IMR-90 (cell line): Measurements from ENCODE around the gene LYVE1. TPM values are rescaled to one million over a fixed set of nuclear protein-coding genes. Genes with fewer than 3 reads are reported as not detected.

Source experiments
- ATAC-seq: fragments of 200-7000 bp; cut with Tn5 transposase; 2 replicates; pipeline ENCODE4 v1.9.1; 2020; ENCODE audit warnings: low read depth, mild to moderate bottlenecking, moderate library complexity
- BruUV-seq: library from RNA; stranded (reverse); fragments of 400-500 nt; replicated peaks from 2 replicates; lab custom pipeline; 2021; lab: Mats Ljungman, UMichigan
- CTCF ChIA-PET: fragments of 300-600 bp; formaldehyde crosslinking; extraction: SDS; loops from one replicate; lab custom pipeline; 2021; ENCODE audit warnings: antibody characterized with exemption; lab: Yijun Ruan, JAX
- POLR2A ChIA-PET: fragments of 300-600 bp; sonication (Branson Sonifier 250); formaldehyde crosslinking; loops from one replicate; lab custom pipeline; 2022; ENCODE audit warnings: antibody characterized with exemption; ENCODE audit not compliant: unreplicated experiment; lab: Charles Lee
- DNase-seq: peaks from one replicate; pipeline ENCODE4 v3.0.0; 2013
- H2AFZ ChIP-seq: replicated peaks from 2 replicates; pipeline ENCODE3; 2013; ENCODE audit warnings: low read length, mild to moderate bottlenecking; ENCODE audit not compliant: poor library complexity
- H2AK5ac ChIP-seq: 2 replicates; pipeline ENCODE4 v1.6.1; 2013; ENCODE audit warnings: low read depth, low read length, inconsistent platforms
- H2AK9ac ChIP-seq: replicated peaks from 2 replicates; pipeline ENCODE3; 2013; ENCODE audit warnings: mild to moderate bottlenecking, low read depth, low read length, moderate library complexity; ENCODE audit not compliant: poor library complexity
- H2BK120ac ChIP-seq: 2 replicates; pipeline ENCODE4 v1.6.1; 2013; ENCODE audit warnings: low read depth, low read length, inconsistent platforms
- H2BK15ac ChIP-seq: 3 replicates; pipeline ENCODE4 v1.6.1; 2013; ENCODE audit warnings: low read depth, low read length, inconsistent platforms
- H2BK20ac ChIP-seq: 2 replicates; pipeline ENCODE4 v1.6.1; 2013; ENCODE audit warnings: low read depth, mild to moderate bottlenecking, inconsistent platforms, low read length, moderate library complexity
- H2BK5ac ChIP-seq: 2 replicates; pipeline ENCODE4 v1.6.1; 2013; ENCODE audit warnings: mild to moderate bottlenecking, low read depth, low read length, inconsistent platforms; ENCODE audit not compliant: poor library complexity, severe bottlenecking
- H3K14ac ChIP-seq: replicated peaks from 2 replicates; pipeline ENCODE4 v1.6.1; 2013; ENCODE audit warnings: low read depth, low read length, inconsistent platforms
- H3K18ac ChIP-seq: 2 replicates; pipeline ENCODE4 v1.6.1; 2013; ENCODE audit warnings: low read depth, low read length, control low read depth
- H3K23ac ChIP-seq: 2 replicates; pipeline ENCODE4 v1.6.1; 2013; ENCODE audit warnings: low read depth, low read length, inconsistent platforms
- H3K27ac ChIP-seq: 2 replicates; pipeline ENCODE4 v1.5.1; 2013; ENCODE audit warnings: mild to moderate bottlenecking, control low read depth, low read length; ENCODE audit not compliant: insufficient read depth
- H3K27me3 ChIP-seq: 2 replicates; pipeline ENCODE4 v1.6.1; 2013; ENCODE audit warnings: low read length; ENCODE audit not compliant: control insufficient read depth, insufficient read depth
- H3K36me3 ChIP-seq: 2 replicates; pipeline ENCODE4 v1.6.1; 2013; ENCODE audit warnings: low read length, mixed read lengths; ENCODE audit not compliant: control insufficient read depth, insufficient read depth
- H3K4ac ChIP-seq: 2 replicates; pipeline ENCODE4 v1.6.1; 2013; ENCODE audit warnings: low read depth, low read length, inconsistent platforms
- H3K4me1 ChIP-seq: 2 replicates; pipeline ENCODE4 v1.6.1; 2013; ENCODE audit warnings: low read length, mixed read lengths; ENCODE audit not compliant: control insufficient read depth, insufficient read depth
- H3K4me2 ChIP-seq: 2 replicates; pipeline ENCODE4 v1.6.1; 2013; ENCODE audit warnings: low read depth, mild to moderate bottlenecking, control low read depth, low read length, moderate library complexity
- H3K4me3 ChIP-seq: 2 replicates; pipeline ENCODE4 v1.5.1; 2013; ENCODE audit warnings: low read depth, mild to moderate bottlenecking, control low read depth, low read length, moderate library complexity; ENCODE audit not compliant: insufficient read depth
- H3K56ac ChIP-seq: 2 replicates; pipeline ENCODE4 v1.6.1; 2013; ENCODE audit warnings: low read length, inconsistent platforms; ENCODE audit not compliant: insufficient read depth; ENCODE audit errors: extremely low read depth
- H3K79me1 ChIP-seq, 2 experiments: 2 replicates each; pipeline ENCODE4 v1.6.1; 2013; ENCODE audit warnings: low read length in 2 of 2, inconsistent platforms in 1 of 2, low read depth in 1 of 2
- H3K9ac ChIP-seq: 2 replicates; pipeline ENCODE4 v1.6.1; 2013; ENCODE audit warnings: low read depth, low read length, control low read depth
- H3K9me1 ChIP-seq: 2 replicates; pipeline ENCODE4 v1.6.1; 2013; ENCODE audit warnings: low read length, inconsistent platforms; ENCODE audit not compliant: insufficient read depth
- H3K9me3 ChIP-seq: 2 replicates; pipeline ENCODE4 v1.6.1; 2013; ENCODE audit warnings: low read length; ENCODE audit not compliant: control insufficient read depth, insufficient read depth
- H4K20me1 ChIP-seq: 2 replicates; pipeline ENCODE4 v1.6.1; 2013; ENCODE audit warnings: low read length, inconsistent platforms; ENCODE audit not compliant: insufficient read depth
- H4K5ac ChIP-seq: 2 replicates; pipeline ENCODE4 v1.6.1; 2013; ENCODE audit warnings: mild to moderate bottlenecking, low read depth, low read length, control low read depth
- H4K8ac ChIP-seq, 2 experiments: 2 replicates each; pipeline ENCODE4 v1.6.1; 2013; ENCODE audit warnings: low read depth in 2 of 2, low read length in 2 of 2, control low read depth in 1 of 2, inconsistent platforms in 1 of 2
- H4K91ac ChIP-seq: 2 replicates; pipeline ENCODE4 v1.6.1; 2013; ENCODE audit warnings: low read depth, low read length, inconsistent platforms; ENCODE audit not compliant: insufficient read depth
- CEBPB ChIP-seq: IDR thresholded peaks from 2 replicates; pipeline ENCODE4 v1.6.1; 2012; ENCODE audit warnings: low read depth, low read length, improper control_type of control experiment
- MAFK ChIP-seq: IDR thresholded peaks from 2 replicates; pipeline ENCODE4 v1.6.1; 2012; ENCODE audit warnings: low read depth, low read length, improper control_type of control experiment
- MAZ ChIP-seq: IDR thresholded peaks from 2 replicates; pipeline ENCODE4 v1.6.1; 2012; ENCODE audit warnings: low read depth, mild to moderate bottlenecking, low read length, improper control_type of control experiment, moderate library complexity, borderline replicate concordance
- MXI1 ChIP-seq: IDR thresholded peaks from 2 replicates; pipeline ENCODE4 v1.6.1; 2012; ENCODE audit warnings: low read depth, mild to moderate bottlenecking, low read length, moderate library complexity, borderline replicate concordance
- NFE2L2 ChIP-seq: fragments of 150-350 bp; IDR thresholded peaks from 2 replicates; pipeline ENCODE4 v1.6.1; 2016; ENCODE audit warnings: low read depth, mild to moderate bottlenecking, low read length
- POLR2A ChIP-seq: IDR thresholded peaks from 2 replicates; pipeline ENCODE4 v1.6.1; 2012; ENCODE audit warnings: mild to moderate bottlenecking, low read depth, low read length
- RAD21 ChIP-seq: IDR thresholded peaks from 2 replicates; pipeline ENCODE4 v1.6.1; 2012; ENCODE audit warnings: low read length, improper control_type of control experiment
- RCOR1 ChIP-seq: IDR thresholded peaks from 2 replicates; pipeline ENCODE4 v1.6.1; 2012; ENCODE audit warnings: mild to moderate bottlenecking, low read length, improper control_type of control experiment; ENCODE audit not compliant: insufficient replicate concordance
- SMC3 ChIP-seq: fragments of 150-350 bp; IDR thresholded peaks from 2 replicates; pipeline ENCODE4 v1.6.1; 2016; ENCODE audit warnings: low read depth, mild to moderate bottlenecking, antibody characterized with exemption, low read length, moderate library complexity
- WGBS, 2 experiments: methylation state at CpG; one replicate each; pipeline versions ENCODE4 v1.1.5 to v1.1.7; 2013; ENCODE audit warnings: missing lambda C conversion rate in 2 of 2; ENCODE audit not compliant: insufficient read length in 1 of 2; ENCODE audit errors: extremely low coverage in 2 of 2; 5-methylcytosine and 5-hydroxymethylcytosine counted together
- dilution Hi-C: fragments of 300-500 bp; cut with HindIII; formaldehyde crosslinking; loops from one replicate; pipeline ENCODE4 v1.14.3; 2018; ENCODE audit warnings: low sequenced_read_pairs; ENCODE audit not compliant: unreplicated experiment
- in situ Hi-C: fragments of 300-500 bp; cut with MboI; formaldehyde crosslinking; loops from 3 replicates; pipeline ENCODE4 v1.14.3; 2019; ENCODE audit warnings: low sequenced_read_pairs, inconsistent platforms, mixed read lengths
- intact Hi-C: fragments of 100-400 bp; cut with micrococcal nuclease; formaldehyde crosslinking; loops from 2 replicates; pipeline ENCODE4 v1.10.0; 2022
- polyA plus RNA-seq, 3 experiments: library from polyadenylated mRNA; depleted of rRNA; stranded (reverse); fragments of >200 nt; gene quantifications; 2 replicates each; pipeline ENCODE4 v1.2.3, GENCODE V29; 2012; ENCODE audit warnings: low replicate concordance in 1 of 3
- total RNA-seq: library from RNA; depleted of rRNA; stranded (reverse); fragments of >200 nt; gene quantifications from 2 replicates; pipeline ENCODE4 v1.2.3, GENCODE V29; 2012
- TF ChIP-seq, protein P1 (sequence below): fragments of 150-350 bp; IDR thresholded peaks from 2 replicates; pipeline ENCODE4 v1.6.1; 2016; ENCODE audit warnings: low read depth, mild to moderate bottlenecking, low read length, moderate library complexity, borderline replicate concordance
- TF ChIP-seq, protein P2 (sequence below): conservative IDR thresholded peaks from 2 replicates; pipeline ENCODE4 v1.5.1; 2012; ENCODE audit warnings: mild to moderate bottlenecking, low read depth, low read length, improper control_type of control experiment

LYVE1 gene
- total and polyA plus RNA-seq, 2 of the 4 experiments (the other 2 are of a cell fraction), result not detected

DNA sequence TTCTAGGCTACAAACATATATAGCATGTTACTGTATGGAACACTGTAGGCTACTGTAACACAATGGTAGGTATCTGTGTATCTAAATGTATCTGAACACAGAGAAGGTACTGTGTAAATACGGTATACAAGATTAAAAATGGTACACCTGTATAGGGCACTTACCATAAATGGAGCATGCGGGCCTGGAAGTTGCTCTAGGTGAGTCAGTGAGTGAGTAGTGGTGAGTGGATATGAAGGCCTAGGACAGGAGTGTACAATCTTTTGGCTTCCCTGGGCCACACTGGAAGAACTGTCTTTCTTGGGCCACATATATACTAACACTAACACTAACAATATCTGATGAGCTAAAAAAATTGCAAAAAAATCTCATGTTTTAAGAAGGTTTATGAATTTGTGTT lies 48.8 kb downstream of the LYVE1 start:
- CTCF ChIA-PET, result interaction anchor here (0.8 kb wide), 1 partner anchor 216 kb away, joined by 3 read pairs; no protein-coding TSS in a partner anchor
- Histone ChIP-seq H4K8ac (no peak overlapping the region), H2BK15ac (no peak overlapping the region), H2BK120ac (no peak overlapping the region), H2BK5ac (no peak overlapping the region), H4K91ac (no peak overlapping the region), H2AK5ac (no peak overlapping the region), H2AFZ (no peak overlapping the region), H3K4me1 (peaks cover 8% of the 10 kb centered on the region), H3K4ac (no peak overlapping the region), H3K14ac (no peak overlapping the region), H3K36me3 (peaks cover 12% of the 10 kb centered on the region), H3K56ac (no peak overlapping the region), H3K23ac (no peak overlapping the region), H2AK9ac (no peak overlapping the region), H3K27me3 (no peaks in the 10 kb centered on the region), H3K27ac (no peak overlapping the region), H3K79me1 (peaks cover 0 to 22% of the 10 kb centered on the region in 2 experiments; a peak in 3 of 4 replicates), H3K18ac (no peak overlapping the region), H3K9me3 (no peaks in the 10 kb centered on the region), H3K4me2 (no peak overlapping the region), H2BK20ac (no peak overlapping the region), H3K9me1 (0 out of 2 replicates have a peak, but pooled peaks cover 11% of the 10 kb centered on the region), H4K5ac (no peak overlapping the region), H3K9ac (no peak overlapping the region), H3K4me3 (no peak overlapping the region), H4K20me1 (no peaks in the 10 kb centered on the region)
- BruUV-seq, result no TSS peak
- DNase-seq (no peak), ATAC-seq (no peak)
- intact Hi-C loops (loop anchor here (10.0 kb wide), 1 partner anchor 195 kb away; no protein-coding TSS in a partner anchor), dilution Hi-C loops (loop anchor here (25.0 kb wide), 1 partner anchor 218 kb away; no protein-coding TSS in a partner anchor), in situ Hi-C loops (no loop called here)
- no CpG with 5 or more reads among the region's 2 CpGs for WGBS, 2 experiments
- POLR2A ChIA-PET, result no interaction called here
- no peak for TF ChIP-seq MAZ
- TF ChIP-seq SMC3, result no peak
- TF ChIP-seq, protein P1, sequence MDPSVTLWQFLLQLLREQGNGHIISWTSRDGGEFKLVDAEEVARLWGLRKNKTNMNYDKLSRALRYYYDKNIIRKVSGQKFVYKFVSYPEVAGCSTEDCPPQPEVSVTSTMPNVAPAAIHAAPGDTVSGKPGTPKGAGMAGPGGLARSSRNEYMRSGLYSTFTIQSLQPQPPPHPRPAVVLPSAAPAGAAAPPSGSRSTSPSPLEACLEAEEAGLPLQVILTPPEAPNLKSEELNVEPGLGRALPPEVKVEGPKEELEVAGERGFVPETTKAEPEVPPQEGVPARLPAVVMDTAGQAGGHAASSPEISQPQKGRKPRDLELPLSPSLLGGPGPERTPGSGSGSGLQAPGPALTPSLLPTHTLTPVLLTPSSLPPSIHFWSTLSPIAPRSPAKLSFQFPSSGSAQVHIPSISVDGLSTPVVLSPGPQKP, result no peak
- TF ChIP-seq MAFK, result no peak
- no peak for TF ChIP-seq RCOR1
- TF ChIP-seq CEBPB, result no peak
- no peak for TF ChIP-seq RAD21
- no peak for TF ChIP-seq MXI1
- TF ChIP-seq POLR2A, result no peak
- TF ChIP-seq, protein P2, sequence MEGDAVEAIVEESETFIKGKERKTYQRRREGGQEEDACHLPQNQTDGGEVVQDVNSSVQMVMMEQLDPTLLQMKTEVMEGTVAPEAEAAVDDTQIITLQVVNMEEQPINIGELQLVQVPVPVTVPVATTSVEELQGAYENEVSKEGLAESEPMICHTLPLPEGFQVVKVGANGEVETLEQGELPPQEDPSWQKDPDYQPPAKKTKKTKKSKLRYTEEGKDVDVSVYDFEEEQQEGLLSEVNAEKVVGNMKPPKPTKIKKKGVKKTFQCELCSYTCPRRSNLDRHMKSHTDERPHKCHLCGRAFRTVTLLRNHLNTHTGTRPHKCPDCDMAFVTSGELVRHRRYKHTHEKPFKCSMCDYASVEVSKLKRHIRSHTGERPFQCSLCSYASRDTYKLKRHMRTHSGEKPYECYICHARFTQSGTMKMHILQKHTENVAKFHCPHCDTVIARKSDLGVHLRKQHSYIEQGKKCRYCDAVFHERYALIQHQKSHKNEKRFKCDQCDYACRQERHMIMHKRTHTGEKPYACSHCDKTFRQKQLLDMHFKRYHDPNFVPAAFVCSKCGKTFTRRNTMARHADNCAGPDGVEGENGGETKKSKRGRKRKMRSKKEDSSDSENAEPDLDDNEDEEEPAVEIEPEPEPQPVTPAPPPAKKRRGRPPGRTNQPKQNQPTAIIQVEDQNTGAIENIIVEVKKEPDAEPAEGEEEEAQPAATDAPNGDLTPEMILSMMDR, result no peak
- TF ChIP-seq NFE2L2, result no peak
